GM12878 (cell line): ENCODE results near the gene COL5A1. TPM values are rescaled to one million over a fixed set of nuclear protein-coding genes. Genes with fewer than 3 reads are reported as not detected.

Experiments
- ATAC-seq: fragments of 200-7000 bp; cut with Tn5 transposase; 3 replicates; pipeline ENCODE4 v1.9.1; 2020; ENCODE audit warnings: mild to moderate bottlenecking, moderate library complexity
- BruUV-seq: library from RNA; stranded (reverse); fragments of 400-500 nt; replicated peaks from 2 replicates; lab custom pipeline; 2021; lab: Mats Ljungman, UMichigan
- CTCF ChIA-PET: fragments of 300-600 bp; sonication (Branson Sonifier 250); formaldehyde crosslinking; extraction: SDS; loops from one replicate; lab custom pipeline; 2021; ENCODE audit warnings: inconsistent platforms; lab: Yijun Ruan, JAX
- POLR2A ChIA-PET: fragments of 350-600 bp; formaldehyde crosslinking; extraction: SDS; loops from one replicate; lab custom pipeline; 2021; ENCODE audit warnings: inconsistent platforms; lab: Charles Lee
- RAD21 ChIA-PET: fragments of 300-600 bp; sonication (Branson Sonifier 250); formaldehyde crosslinking; loops from one replicate; lab custom pipeline; 2023; ENCODE audit warnings: antibody characterized with exemption; ENCODE audit not compliant: unreplicated experiment; lab: Charles Lee
- SMC1A ChIA-PET: fragments of 300-600 bp; sonication (Branson Sonifier 250); formaldehyde crosslinking; loops from one replicate; lab custom pipeline; 2023; ENCODE audit not compliant: unreplicated experiment, uncharacterized antibody; lab: Charles Lee
- DNase-seq: peaks from one replicate; pipeline ENCODE4 v3.0.0-alpha.2; 2011; ENCODE audit warnings: low read depth, low spot score
- FAIRE-seq: peaks from 3 replicates; lab custom pipeline; 2011; peaks lifted over from hg19 to GRCh38; lab: Jason Lieb, UNC
- H2AFZ ChIP-seq: 2 replicates; pipeline ENCODE4 v1.6.0; 2011; ENCODE audit warnings: low read depth, low read length, control low read depth; ENCODE audit not compliant: control insufficient read depth
- H3K27ac ChIP-seq: 2 replicates; pipeline ENCODE4 v1.5.1; 2011; ENCODE audit warnings: control low read depth; ENCODE audit not compliant: control insufficient read depth, insufficient read depth
- H3K27me3 ChIP-seq, 2 experiments: replicated peaks in 1 of 2; 2 replicates each; pipeline versions ENCODE4 v1.6.0 to v1.6.1; 2011; ENCODE audit warnings: low read length in 1 of 2; ENCODE audit not compliant: control insufficient read depth in 2 of 2, insufficient read depth in 2 of 2
- H3K36me3 ChIP-seq, 2 experiments: 2 replicates each; pipeline ENCODE4 v1.5.1; 2011; ENCODE audit warnings: low read length in 1 of 2; ENCODE audit not compliant: control insufficient read depth in 2 of 2, insufficient read depth in 2 of 2
- H3K4me1 ChIP-seq: 2 replicates; pipeline ENCODE4 v1.6.1; 2011; ENCODE audit warnings: mild to moderate bottlenecking, low read length, moderate library complexity, mixed read lengths; ENCODE audit not compliant: control insufficient read depth, insufficient read depth
- H3K4me2 ChIP-seq: 2 replicates; pipeline ENCODE4 v1.6.0; 2011; ENCODE audit warnings: control low read depth; ENCODE audit not compliant: control insufficient read depth, insufficient read depth
- H3K4me3 ChIP-seq: fragments of 200-600 bp; sonication (generic); 2 replicates; pipeline ENCODE4 v1.5.1; 2016
- H3K79me2 ChIP-seq: 2 replicates; pipeline ENCODE4 v1.6.0; 2011; ENCODE audit warnings: low read length; ENCODE audit not compliant: control insufficient read depth, insufficient read depth
- H3K9ac ChIP-seq: 2 replicates; pipeline ENCODE4 v1.8.0; 2011; ENCODE audit warnings: low read length, control low read depth, mixed read lengths; ENCODE audit not compliant: control insufficient read depth, insufficient read depth
- H3K9me3 ChIP-seq: replicated peaks from 3 replicates; pipeline ENCODE4 v1.5.1; 2011; ENCODE audit warnings: mild to moderate bottlenecking, low read length; ENCODE audit not compliant: control insufficient read depth, insufficient read depth
- H4K20me1 ChIP-seq: 2 replicates; pipeline ENCODE4 v1.6.0; 2011; ENCODE audit not compliant: control insufficient read depth, insufficient read depth
- E2F4 ChIP-seq: IDR thresholded peaks from 2 replicates; pipeline ENCODE4 v1.6.1; 2012; ENCODE audit warnings: low read depth, low read length, improper control_type of control experiment
- SIX5 ChIP-seq: IDR thresholded peaks from 2 replicates; pipeline ENCODE4 v1.6.1; 2011; ENCODE audit warnings: mild to moderate bottlenecking, low read depth, low read length, moderate library complexity; ENCODE audit not compliant: severe bottlenecking
- SMAD1 ChIP-seq: fragments of 450-650 bp; IDR thresholded peaks from 2 replicates; pipeline ENCODE4 v1.6.1; 2018; ENCODE audit warnings: mild to moderate bottlenecking, low read depth; ENCODE audit not compliant: partially characterized antibody
- SMARCA5 ChIP-seq: fragments of 450-650 bp; IDR thresholded peaks from 2 replicates; pipeline ENCODE4 v1.6.1; 2017; ENCODE audit warnings: mild to moderate bottlenecking
- ZBTB11 ChIP-seq: fragments of 450-650 bp; formaldehyde crosslinking; IDR thresholded peaks from 2 replicates; pipeline ENCODE4 v1.5.0; 2022; ENCODE audit warnings: mild to moderate bottlenecking, missing genetic modification characterization
- ZSCAN29 ChIP-seq: fragments of 450-650 bp; IDR thresholded peaks from 2 replicates; pipeline ENCODE4 v1.6.1; 2017; ENCODE audit warnings: mild to moderate bottlenecking, moderate library complexity
- WGBS: methylation state at CpG from one replicate; pipeline ENCODE4 v1.1.6; 2016; ENCODE audit warnings: low lambda C conversion rate; ENCODE audit not compliant: insufficient replicate concordance, insufficient coverage; ENCODE audit errors: missing lambda C conversion rate; 5-methylcytosine and 5-hydroxymethylcytosine counted together
- in situ Hi-C: fragments of 300-500 bp; cut with MboI; formaldehyde crosslinking; loops from 9 replicates; pipeline ENCODE4 v1.14.3; 2018; ENCODE audit warnings: mixed read lengths
- intact Hi-C: fragments of 100-400 bp; cut with micrococcal nuclease; formaldehyde crosslinking; loops from one replicate; pipeline ENCODE4 v1.14.2; 2022; ENCODE audit not compliant: unreplicated experiment
- polyA plus RNA-seq, 11 experiments: library from polyadenylated mRNA; depleted of rRNA in 4 of 11; unstranded in 6 of 11; stranded (reverse) in 5 of 11; fragments of >200 nt; fragmentation: Nextera tagmentation in 4 of 11; fragmentation: Illumina TruSeq in 1 of 11; extraction: Ambion mirVana in 4 of 11; extraction: Trizol in 1 of 11; gene quantifications; 1 replicate in 1 of 11; 2 replicates in 10 of 11; pipeline versions ENCODE4 v1.2.1 to v1.2.3, GENCODE V29; 2011 to 2016; ENCODE audit warnings: inconsistent platforms in 2 of 11, missing spikeins in 2 of 11, low read depth in 1 of 11
- total RNA-seq, 4 experiments: library from RNA; depleted of rRNA in 3 of 4; stranded (reverse); fragments of >200 nt in 3 of 4; fragmentation: Illumina TruSeq in 1 of 4; extraction: Trizol in 1 of 4; gene quantifications; 2 replicates each; pipeline versions ENCODE4 v1.2.1 to v1.2.3, GENCODE V29; 2013 to 2021
- TF ChIP-seq, protein P1 (sequence below): fragments of 450-650 bp; IDR thresholded peaks from 2 replicates; pipeline ENCODE4 v1.6.1; 2016; ENCODE audit warnings: mild to moderate bottlenecking
- TF ChIP-seq, protein P2 (sequence below): fragments of 450-650 bp; IDR thresholded peaks from 2 replicates; pipeline ENCODE4 v1.6.1; 2018; ENCODE audit warnings: mild to moderate bottlenecking, low read depth, moderate library complexity; ENCODE audit not compliant: partially characterized antibody

COL5A1 gene
- total and polyA plus RNA-seq, 10 of the 15 experiments (the other 5 are each of a cell fraction or from before 2014, with no cell fraction given): under 0.01 to 0.15 (median 0.13) TPM; not detected in 4

DNA sequence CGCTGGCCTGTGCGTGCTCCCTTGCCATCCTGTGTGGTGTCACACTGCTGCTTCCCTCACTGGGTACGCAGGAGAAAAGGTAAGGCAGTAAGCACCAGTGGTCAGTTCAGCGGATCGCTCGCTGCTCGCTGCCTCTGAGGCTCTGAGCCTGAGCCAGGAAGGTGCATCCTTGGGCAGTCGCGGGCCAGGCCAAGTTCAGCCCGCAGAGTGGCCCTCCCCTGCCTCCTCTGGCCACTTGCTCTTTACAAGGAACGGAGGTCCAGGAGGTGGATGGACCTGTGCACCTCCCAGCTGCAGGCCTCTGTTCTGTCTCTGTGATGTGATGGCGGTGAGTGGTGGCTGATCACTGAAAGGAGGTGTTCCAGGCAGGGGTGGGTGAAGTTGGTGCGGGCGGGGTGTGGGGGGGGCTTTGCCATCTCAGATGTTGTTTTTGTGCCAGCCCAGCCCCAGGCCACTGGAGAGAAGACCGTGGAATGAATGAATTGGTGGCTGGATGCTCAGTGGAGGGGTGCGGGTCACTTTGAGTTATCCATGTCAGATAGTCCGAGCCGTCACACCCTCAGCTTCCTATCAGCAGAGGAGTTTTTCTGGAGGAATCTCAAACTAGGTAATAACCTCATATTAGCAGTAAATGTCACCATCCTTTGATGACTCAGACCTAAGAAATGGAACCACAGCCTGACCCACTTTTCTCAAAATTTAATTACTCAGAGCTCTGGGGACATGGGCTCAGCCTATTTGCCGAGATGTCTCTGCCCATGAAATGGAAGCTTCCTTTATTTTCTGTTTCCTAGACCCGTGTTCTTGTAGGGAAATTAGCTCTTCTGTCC is 7.3 kb downstream of the COL5A1 start (continued):
- TF ChIP-seq ZBTB11: no peak
- TF ChIP-seq, protein P1, sequence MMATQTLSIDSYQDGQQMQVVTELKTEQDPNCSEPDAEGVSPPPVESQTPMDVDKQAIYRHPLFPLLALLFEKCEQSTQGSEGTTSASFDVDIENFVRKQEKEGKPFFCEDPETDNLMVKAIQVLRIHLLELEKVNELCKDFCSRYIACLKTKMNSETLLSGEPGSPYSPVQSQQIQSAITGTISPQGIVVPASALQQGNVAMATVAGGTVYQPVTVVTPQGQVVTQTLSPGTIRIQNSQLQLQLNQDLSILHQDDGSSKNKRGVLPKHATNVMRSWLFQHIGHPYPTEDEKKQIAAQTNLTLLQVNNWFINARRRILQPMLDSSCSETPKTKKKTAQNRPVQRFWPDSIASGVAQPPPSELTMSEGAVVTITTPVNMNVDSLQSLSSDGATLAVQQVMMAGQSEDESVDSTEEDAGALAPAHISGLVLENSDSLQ: no peak
- no peak for TF ChIP-seq SMARCA5
- no peak for TF ChIP-seq SMAD1

- RAD21 ChIA-PET: no interaction called here
- DNase-seq (no peak), FAIRE-seq (no peak), ATAC-seq (no peak)
- H3K79me2 ChIP-seq: no peaks in the 10 kb centered on the region
- H3K4me3 ChIP-seq: no peak overlapping the region
- no peaks in the 10 kb centered on the region for H3K9me3 ChIP-seq
- H3K36me3 ChIP-seq: no peaks in the 10 kb centered on the region
- intact Hi-C loops: no loop called here
- no peak overlapping the region for H3K4me2 ChIP-seq
- 57% methylated on average over 24 of the region's 26 CpGs for WGBS
- H2AFZ ChIP-seq: no peak overlapping the region
- POLR2A ChIA-PET: no interaction called here
- SMC1A ChIA-PET: no interaction called here
- H3K27me3 ChIP-seq: no peaks in the 10 kb centered on the region
- in situ Hi-C loops: no loop called here
- no peak overlapping the region for H3K27ac ChIP-seq
- CTCF ChIA-PET: no interaction called here
- no peaks in the 10 kb centered on the region for H4K20me1 ChIP-seq
- H3K4me1 ChIP-seq: no peaks in the 10 kb centered on the region
- no TSS peak for BruUV-seq
- H3K9ac ChIP-seq: no peak overlapping the region
- no peak for TF ChIP-seq ZSCAN29
- TF ChIP-seq SIX5: no peak
- TF ChIP-seq E2F4: no peak
- TF ChIP-seq, protein P2, sequence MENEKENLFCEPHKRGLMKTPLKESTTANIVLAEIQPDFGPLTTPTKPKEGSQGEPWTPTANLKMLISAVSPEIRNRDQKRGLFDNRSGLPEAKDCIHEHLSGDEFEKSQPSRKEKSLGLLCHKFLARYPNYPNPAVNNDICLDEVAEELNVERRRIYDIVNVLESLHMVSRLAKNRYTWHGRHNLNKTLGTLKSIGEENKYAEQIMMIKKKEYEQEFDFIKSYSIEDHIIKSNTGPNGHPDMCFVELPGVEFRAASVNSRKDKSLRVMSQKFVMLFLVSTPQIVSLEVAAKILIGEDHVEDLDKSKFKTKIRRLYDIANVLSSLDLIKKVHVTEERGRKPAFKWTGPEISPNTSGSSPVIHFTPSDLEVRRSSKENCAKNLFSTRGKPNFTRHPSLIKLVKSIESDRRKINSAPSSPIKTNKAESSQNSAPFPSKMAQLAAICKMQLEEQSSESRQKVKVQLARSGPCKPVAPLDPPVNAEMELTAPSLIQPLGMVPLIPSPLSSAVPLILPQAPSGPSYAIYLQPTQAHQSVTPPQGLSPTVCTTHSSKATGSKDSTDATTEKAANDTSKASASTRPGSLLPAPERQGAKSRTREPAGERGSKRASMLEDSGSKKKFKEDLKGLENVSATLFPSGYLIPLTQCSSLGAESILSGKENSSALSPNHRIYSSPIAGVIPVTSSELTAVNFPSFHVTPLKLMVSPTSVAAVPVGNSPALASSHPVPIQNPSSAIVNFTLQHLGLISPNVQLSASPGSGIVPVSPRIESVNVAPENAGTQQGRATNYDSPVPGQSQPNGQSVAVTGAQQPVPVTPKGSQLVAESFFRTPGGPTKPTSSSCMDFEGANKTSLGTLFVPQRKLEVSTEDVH: no peak
Observed at GRCh38 chr9:134650431-134651190, 9.0 kb downstream of the COL5A1 start.
